HG03521 (cell line): ENCODE measurements around the gene ATP10D.

Source experiments
- ATAC-seq: cut with Tn5 transposase; IDR thresholded peaks from one replicate; pipeline ENCODE4 v1.9.1; 2021; ENCODE audit warnings: mild to moderate bottlenecking, moderate library complexity; ENCODE audit not compliant: unreplicated experiment

ATP10D gene

GRCh38 chr4:47572981-47573380 lies 87.9 kb downstream of the ATP10D start:
- ATAC-seq, result no peak

GRCh38 chr4:47577779-47578553 lies 92.9 kb downstream of the ATP10D start:
- ATAC-seq, result no peak

- no peak for ATAC-seq
Measured at GRCh38 chr4:47579235-47579634, 94.2 kb downstream of the ATP10D start.

- no peak for ATAC-seq
Measured at GRCh38 chr4:47590325-47590724, 105.2 kb downstream of the ATP10D start.

- ATAC-seq, result no peak
Measured at GRCh38 chr4:47597696-47598095, 112.6 kb downstream of the ATP10D start.

GRCh38 chr4:47598320-47598719 lies 113.2 kb downstream of the ATP10D start:
- ATAC-seq, result no peak

- no peak for ATAC-seq
Measured at GRCh38 chr4:47598896-47599295, 113.8 kb downstream of the ATP10D start.

GRCh38 chr4:47606482-47606881 lies 121.4 kb downstream of the ATP10D start:
- ATAC-seq, result no peak

- no peak for ATAC-seq
Measured at GRCh38 chr4:47612116-47613023, 127.3 kb downstream of the ATP10D start.

- ATAC-seq, result no peak
Measured at GRCh38 chr4:47615385-47615784, 130.3 kb downstream of the ATP10D start.

GRCh38 chr4:47617607-47618006 lies 132.5 kb downstream of the ATP10D start:
- no peak for ATAC-seq

GRCh38 chr4:47619691-47620090 lies 134.6 kb downstream of the ATP10D start:
- no peak for ATAC-seq

GRCh38 chr4:47621181-47621580 lies 136.1 kb downstream of the ATP10D start:
- no peak for ATAC-seq

- ATAC-seq, result no peak
Measured at GRCh38 chr4:47624031-47624441, 139.0 kb downstream of the ATP10D start.

- ATAC-seq, result no peak
Measured at GRCh38 chr4:47631161-47631560, 146.1 kb downstream of the ATP10D start.

- ATAC-seq, result no peak
Measured at GRCh38 chr4:47639531-47639930, 154.5 kb downstream of the ATP10D start.

GRCh38 chr4:47640911-47641310 lies 155.8 kb downstream of the ATP10D start:
- ATAC-seq, result no peak

- ATAC-seq, result no peak
Measured at GRCh38 chr4:47641755-47642154, 156.7 kb downstream of the ATP10D start.

- no peak for ATAC-seq
Measured at GRCh38 chr4:47642191-47642830, 157.2 kb downstream of the ATP10D start.
